Suprapubic skin (tissue), 3 donors: ENCODE data around the gene ACADS.

Experiments
- EP300 ChIP-seq: sonication (generic); formaldehyde crosslinking; IDR thresholded peaks from one replicate; pipeline ENCODE4 v1.6.1; 2017; ENCODE audit warnings: antibody characterized with exemption
- POLR2A ChIP-seq, 2 donors: fragments of 450-650 bp; IDR thresholded peaks; one replicate each; pipeline ENCODE4 v1.6.1; 2017; ENCODE audit warnings: antibody characterized with exemption in 2 of 2, mild to moderate bottlenecking in 2 of 2, moderate library complexity in 2 of 2
- TF ChIP-seq, protein P1 (sequence below), 2 donors: fragments of 200-600 bp in 1 of 2; fragments of 450-650 bp in 1 of 2; sonication (generic) in 1 of 2; IDR thresholded peaks; one replicate each; pipeline ENCODE4 v1.5.1; 2016 to 2019; ENCODE audit warnings: antibody characterized with exemption in 2 of 2, mild to moderate bottlenecking in 1 of 2, moderate library complexity in 1 of 2

DNA sequence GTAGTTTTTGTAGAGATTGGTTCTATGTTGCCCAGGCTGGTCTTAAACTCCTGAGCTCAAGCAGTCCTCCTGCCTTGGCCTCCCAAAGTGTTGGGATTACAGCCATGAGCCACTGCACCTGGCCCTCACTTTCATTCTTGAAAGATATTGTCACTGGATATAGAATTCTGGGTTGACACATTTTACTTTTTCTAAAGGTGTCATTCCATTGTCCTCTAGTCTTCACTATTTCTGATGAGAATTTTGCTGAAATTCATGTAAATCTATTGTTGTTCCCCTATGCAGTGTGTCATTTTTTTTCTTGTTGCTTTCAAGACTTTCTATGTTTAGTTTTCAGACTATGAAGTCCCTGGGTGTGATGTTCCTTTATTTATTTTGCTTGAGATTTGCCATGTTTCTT, 29.2 kb downstream of the ACADS start:
- TF ChIP-seq POLR2A (IDR thresholded peaks at IDR 0.05) (no peak), EP300 (no peak)
- TF ChIP-seq, protein P1, sequence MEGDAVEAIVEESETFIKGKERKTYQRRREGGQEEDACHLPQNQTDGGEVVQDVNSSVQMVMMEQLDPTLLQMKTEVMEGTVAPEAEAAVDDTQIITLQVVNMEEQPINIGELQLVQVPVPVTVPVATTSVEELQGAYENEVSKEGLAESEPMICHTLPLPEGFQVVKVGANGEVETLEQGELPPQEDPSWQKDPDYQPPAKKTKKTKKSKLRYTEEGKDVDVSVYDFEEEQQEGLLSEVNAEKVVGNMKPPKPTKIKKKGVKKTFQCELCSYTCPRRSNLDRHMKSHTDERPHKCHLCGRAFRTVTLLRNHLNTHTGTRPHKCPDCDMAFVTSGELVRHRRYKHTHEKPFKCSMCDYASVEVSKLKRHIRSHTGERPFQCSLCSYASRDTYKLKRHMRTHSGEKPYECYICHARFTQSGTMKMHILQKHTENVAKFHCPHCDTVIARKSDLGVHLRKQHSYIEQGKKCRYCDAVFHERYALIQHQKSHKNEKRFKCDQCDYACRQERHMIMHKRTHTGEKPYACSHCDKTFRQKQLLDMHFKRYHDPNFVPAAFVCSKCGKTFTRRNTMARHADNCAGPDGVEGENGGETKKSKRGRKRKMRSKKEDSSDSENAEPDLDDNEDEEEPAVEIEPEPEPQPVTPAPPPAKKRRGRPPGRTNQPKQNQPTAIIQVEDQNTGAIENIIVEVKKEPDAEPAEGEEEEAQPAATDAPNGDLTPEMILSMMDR (IDR thresholded peaks at IDR 0.05) = no peak
